ENCODE measurements around the gene FANK1.
"Not testable (repeated sequence)": the region's sequence is repeated elsewhere in the genome, so short reads cannot be mapped to it uniquely, and the experiment has no call there.

The FANK1 gene

GRCh38 chr10:125928928-125929585 lies 32.7 kb downstream of the FANK1 start:
- no peak for DNase-seq (ENCODE audit: low read depth)

DNA sequence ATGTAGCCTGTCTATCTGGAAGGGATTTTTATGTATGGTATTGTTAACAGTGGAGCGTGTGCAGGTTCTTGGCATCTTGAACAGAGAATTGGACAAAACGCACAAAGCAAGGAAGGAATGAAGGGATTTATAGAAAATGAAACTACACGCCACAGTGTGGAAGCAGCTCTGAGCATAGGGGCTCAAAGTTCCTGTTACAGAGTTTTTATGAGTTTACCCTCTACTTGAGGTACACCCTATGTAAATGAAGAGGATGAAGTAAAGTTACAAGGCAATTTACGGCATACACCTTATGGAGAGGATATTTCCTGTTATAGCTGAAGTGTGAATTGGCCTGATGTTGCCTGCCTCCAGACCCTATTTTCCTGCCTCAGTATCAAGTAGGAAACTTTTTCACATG lies 33.3 kb downstream of the FANK1 start:
- DNase-seq (ENCODE audit: low read depth): no peak

- no peak for DNase-seq (ENCODE audit: low read depth)
Measured at GRCh38 chr10:125933693-125934092, 37.3 kb downstream of the FANK1 start.

GRCh38 chr10:125936331-125936730 lies 40.0 kb downstream of the FANK1 start:
- no peak for DNase-seq (ENCODE audit: low read depth)

- no peak for DNase-seq (ENCODE audit: low read depth)
Measured at GRCh38 chr10:125940515-125940914, 44.2 kb downstream of the FANK1 start.

GRCh38 chr10:125951290-125951689 lies 54.9 kb downstream of the FANK1 start:
- DNase-seq (ENCODE audit: low read depth): no peak

GRCh38 chr10:125953778-125954385 lies 57.5 kb downstream of the FANK1 start:
- DNase-seq (ENCODE audit: low read depth): no peak

- no peak for DNase-seq (ENCODE audit: low read depth)
Measured at GRCh38 chr10:125955766-125956165, 59.4 kb downstream of the FANK1 start.

- no peak for DNase-seq (ENCODE audit: low read depth)
Measured at GRCh38 chr10:125961743-125962142, 65.4 kb downstream of the FANK1 start.

- DNase-seq (ENCODE audit: low read depth): no peak
Measured at GRCh38 chr10:125962200-125962599, 65.8 kb downstream of the FANK1 start.

GRCh38 chr10:125964558-125964957 lies 68.2 kb downstream of the FANK1 start:
- no peak for DNase-seq (ENCODE audit: low read depth)

DNA sequence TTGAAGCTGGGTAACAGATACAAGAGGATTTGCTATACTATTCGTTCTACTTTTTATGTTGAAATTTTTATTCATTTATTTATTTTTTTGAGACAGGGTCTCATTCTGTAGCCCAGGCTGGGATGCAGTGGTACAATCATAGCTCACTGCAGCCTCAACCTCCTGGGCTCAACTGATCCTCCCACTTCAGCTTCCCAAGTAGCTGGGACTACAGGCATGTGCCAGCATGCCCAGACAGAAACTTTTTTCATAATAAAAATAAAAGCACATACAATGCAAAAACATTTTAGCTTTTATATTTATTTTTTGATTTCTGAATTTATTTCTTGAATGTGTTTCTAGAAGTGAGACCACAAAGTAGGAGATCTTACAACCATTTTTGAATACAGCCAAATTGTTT lies 71.2 kb downstream of the FANK1 start:
- no peak for DNase-seq (ENCODE audit: low read depth)

DNA sequence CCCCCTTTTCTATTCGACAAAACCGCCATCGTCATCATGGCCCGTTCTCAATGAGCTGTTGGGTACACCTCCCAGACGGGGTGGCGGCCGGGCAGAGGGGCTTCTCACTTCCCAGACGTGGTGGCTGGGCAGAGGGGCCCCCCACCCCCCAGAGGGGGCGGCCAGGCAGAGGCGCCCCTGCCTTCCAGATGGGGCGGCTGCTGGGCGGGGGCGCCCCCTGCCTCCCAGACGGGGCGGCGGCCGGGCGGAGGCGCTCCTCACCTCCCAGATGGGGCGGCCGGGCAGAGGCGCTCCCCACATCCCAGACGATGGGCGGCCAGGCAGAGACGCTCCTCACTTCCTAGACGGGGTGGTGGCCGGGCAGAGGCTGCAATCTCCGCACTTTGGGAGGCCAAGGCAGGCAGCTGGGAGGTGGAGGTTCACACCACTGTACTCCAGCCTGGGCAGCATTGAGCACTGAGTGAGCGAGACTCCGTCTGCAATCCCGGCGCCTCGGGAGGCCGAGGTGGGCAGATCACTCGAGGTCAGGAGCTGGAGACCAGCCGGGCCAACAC lies 73.8 kb downstream of the FANK1 start:
- DNase-seq (ENCODE audit: low read depth): not testable (repeated sequence)

GRCh38 chr10:125976960-125977605 lies 80.7 kb downstream of the FANK1 start:
- DNase-seq (ENCODE audit: low read depth): no peak

DNA sequence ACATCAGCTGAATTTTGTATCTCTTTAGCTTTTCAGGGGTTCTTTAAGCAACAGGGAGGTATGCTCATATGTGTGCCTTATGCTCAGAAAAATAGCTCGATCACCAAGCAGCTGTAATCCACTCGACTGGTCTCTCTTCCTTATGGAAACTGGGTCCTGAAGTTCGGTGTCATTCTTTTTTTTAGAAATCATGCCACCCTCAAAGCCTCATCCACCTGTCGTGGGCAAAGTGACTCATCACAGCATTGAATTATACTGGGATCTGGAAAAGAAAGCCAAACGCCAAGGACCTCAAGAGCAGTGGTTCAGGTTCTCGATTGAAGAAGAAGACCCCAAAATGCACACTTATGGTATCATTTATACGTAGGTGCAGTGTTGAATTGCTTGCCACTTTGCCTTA lies 83.6 kb downstream of the FANK1 start:
- DNase-seq (ENCODE audit: low read depth): no peak

GRCh38 chr10:125980521-125981035 lies 84.2 kb downstream of the FANK1 start:
- no peak for DNase-seq (ENCODE audit: low read depth)

GRCh38 chr10:125982260-125982948 lies 86.0 kb downstream of the FANK1 start:
- DNase-seq (ENCODE audit: low read depth): no peak

GRCh38 chr10:125983161-125983560 lies 86.8 kb downstream of the FANK1 start:
- no peak for DNase-seq (ENCODE audit: low read depth)

- DNase-seq (ENCODE audit: low read depth): no peak
Measured at GRCh38 chr10:125983656-125984055, 87.3 kb downstream of the FANK1 start.

GRCh38 chr10:125984346-125984745 lies 88.0 kb downstream of the FANK1 start:
- no peak for DNase-seq (ENCODE audit: low read depth)

DNA sequence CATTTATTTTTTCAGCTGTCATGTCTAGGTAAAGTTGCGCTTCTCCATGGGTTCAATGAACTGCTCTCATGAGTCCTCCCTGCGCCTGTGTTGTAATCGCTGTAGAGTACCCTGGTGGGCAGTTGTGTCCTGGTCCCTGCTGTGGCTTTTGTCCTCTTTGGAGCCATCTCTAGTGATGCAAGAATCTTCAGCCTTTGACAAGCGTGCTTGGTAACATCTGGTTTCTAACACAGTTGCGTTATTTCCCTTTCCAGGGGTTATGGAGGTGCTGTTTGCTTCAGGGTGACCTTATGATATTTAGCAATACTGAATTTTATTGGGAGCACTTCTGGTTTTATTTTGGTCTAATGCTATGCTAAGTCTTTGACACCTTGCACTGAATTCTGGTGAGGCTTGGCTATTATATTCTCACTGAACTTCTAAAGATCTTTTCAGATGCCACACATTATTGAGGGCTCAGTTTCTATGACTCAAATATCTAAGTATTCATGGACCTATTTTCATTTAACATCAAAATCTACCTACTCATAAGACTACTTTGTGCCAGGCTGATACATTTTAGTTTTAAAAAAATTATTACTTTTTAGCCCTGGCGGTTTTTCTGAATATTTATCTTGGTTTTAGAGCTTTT lies 88.6 kb downstream of the FANK1 start:
- no peak for DNase-seq (ENCODE audit: low read depth)
